Smooth muscle cell (in vitro differentiated cells): ENCODE measurements around the gene TMUB1. TPM values are rescaled to one million over a fixed set of nuclear protein-coding genes. Genes with fewer than 3 reads are reported as not detected.

Experiments
- DNase-seq: peaks from one replicate; lab custom pipeline; 2025; ENCODE audit not compliant: unreplicated experiment; lab: John Stamatoyannopoulos, UW
- H2AFZ ChIP-seq: fragments of 200-600 bp; sonication (generic); 2 replicates; pipeline ENCODE4 v1.6.0; 2016; ENCODE audit warnings: antibody characterized with exemption, low read depth, mild to moderate bottlenecking
- H3F3A ChIP-seq: fragments of 200-600 bp; sonication (generic); 2 replicates; pipeline ENCODE4 v1.6.0; 2017; ENCODE audit warnings: antibody characterized with exemption, low read depth
- H3K27ac ChIP-seq: fragments of 200-600 bp; sonication (generic); 2 replicates; pipeline ENCODE4 v1.5.1; 2016; ENCODE audit warnings: low read depth, mild to moderate bottlenecking
- H3K27me3 ChIP-seq: fragments of 200-600 bp; sonication (generic); 2 replicates; pipeline ENCODE4 v1.6.1; 2016; ENCODE audit warnings: low read depth, mild to moderate bottlenecking
- H3K36me3 ChIP-seq: fragments of 200-600 bp; sonication (generic); 2 replicates; pipeline ENCODE4 v1.5.1; 2016; ENCODE audit warnings: low read depth
- H3K4me1 ChIP-seq: fragments of 200-600 bp; sonication (generic); 2 replicates; pipeline ENCODE4 v1.5.1; 2016; ENCODE audit warnings: low read depth
- H3K4me2 ChIP-seq: fragments of 200-600 bp; sonication (generic); 2 replicates; pipeline ENCODE4 v1.6.0; 2016; ENCODE audit warnings: mild to moderate bottlenecking
- H3K4me3 ChIP-seq: fragments of 200-600 bp; sonication (generic); 2 replicates; pipeline ENCODE4 v1.5.1; 2016; ENCODE audit warnings: mild to moderate bottlenecking
- H3K79me2 ChIP-seq: fragments of 200-600 bp; sonication (generic); 2 replicates; pipeline ENCODE4 v1.6.0; 2016; ENCODE audit warnings: low read depth, mild to moderate bottlenecking
- H3K9ac ChIP-seq: fragments of 200-600 bp; sonication (generic); 2 replicates; pipeline ENCODE4 v1.6.0; 2016; ENCODE audit warnings: low read depth
- H3K9me3 ChIP-seq: fragments of 200-600 bp; sonication (generic); replicated peaks from 2 replicates; pipeline ENCODE4 v1.5.1; 2016; ENCODE audit warnings: low read depth
- H4K20me1 ChIP-seq: fragments of 200-600 bp; sonication (generic); 2 replicates; pipeline ENCODE4 v1.6.0; 2016; ENCODE audit warnings: low read depth
- CTCF ChIP-seq: fragments of 200-600 bp; sonication (generic); IDR thresholded peaks from 2 replicates; pipeline ENCODE4 v1.5.1; 2017; ENCODE audit warnings: borderline replicate concordance, mild to moderate bottlenecking, antibody characterized with exemption; ENCODE audit not compliant: insufficient read depth, poor library complexity, severe bottlenecking
- WGBS: methylation state at CpG from one replicate; pipeline ENCODE4 v1.1.7; 2016; ENCODE audit warnings: low lambda C conversion rate; 5-methylcytosine and 5-hydroxymethylcytosine counted together
- polyA plus RNA-seq: library from polyadenylated mRNA; unstranded; fragments of >200 nt; fragmentation: Nextera tagmentation; extraction: Ambion mirVana; gene quantifications from 2 replicates; pipeline ENCODE4 v1.2.1, GENCODE V29; 2016
- total RNA-seq: library from RNA; depleted of rRNA; stranded (reverse); fragments of >200 nt; gene quantifications from 2 replicates; pipeline ENCODE4 v1.2.3, GENCODE V29; 2014

The TMUB1 gene
- total and polyA plus RNA-seq, 2 experiments from 2014 or later: 35.9 to 69.8 TPM

GRCh38 chr7:151070574-151070960 lies 12.7 kb downstream of the TMUB1 start:
- Histone ChIP-seq H3K79me2 (no peaks in the 10 kb centered on the region), H3K4me2 (no peak overlapping the region), H2AFZ (no peak overlapping the region), H3K9me3 (no peaks in the 10 kb centered on the region), H3K4me3 (no peak overlapping the region), H3K27ac (no peak overlapping the region), H3K4me1 (no peaks in the 10 kb centered on the region), H3K27me3 (no peaks in the 10 kb centered on the region), H3K9ac (no peak overlapping the region), H3F3A (no peaks in the 10 kb centered on the region), H3K36me3 (no peaks in the 10 kb centered on the region), H4K20me1 (peaks cover 42% of the 10 kb centered on the region)
- no peak for DNase-seq
- 97% methylated on average over 15 of the region's 15 CpGs for WGBS
- TF ChIP-seq CTCF: no peak

GRCh38 chr7:151069841-151070573 lies 13.3 kb downstream of the TMUB1 start:
- Histone ChIP-seq H3F3A (no peaks in the 10 kb centered on the region), H3K4me2 (no peak overlapping the region), H3K9me3 (no peaks in the 10 kb centered on the region), H3K27ac (no peak overlapping the region), H2AFZ (no peak overlapping the region), H3K4me3 (no peak overlapping the region), H3K4me1 (no peaks in the 10 kb centered on the region), H3K27me3 (no peaks in the 10 kb centered on the region), H4K20me1 (peaks cover 46% of the 10 kb centered on the region), H3K36me3 (no peaks in the 10 kb centered on the region), H3K79me2 (no peaks in the 10 kb centered on the region), H3K9ac (no peak overlapping the region)
- DNase-seq: no peak
- WGBS: 96% methylated on average over 17 of the region's 17 CpGs
- TF ChIP-seq CTCF: no peak

DNA sequence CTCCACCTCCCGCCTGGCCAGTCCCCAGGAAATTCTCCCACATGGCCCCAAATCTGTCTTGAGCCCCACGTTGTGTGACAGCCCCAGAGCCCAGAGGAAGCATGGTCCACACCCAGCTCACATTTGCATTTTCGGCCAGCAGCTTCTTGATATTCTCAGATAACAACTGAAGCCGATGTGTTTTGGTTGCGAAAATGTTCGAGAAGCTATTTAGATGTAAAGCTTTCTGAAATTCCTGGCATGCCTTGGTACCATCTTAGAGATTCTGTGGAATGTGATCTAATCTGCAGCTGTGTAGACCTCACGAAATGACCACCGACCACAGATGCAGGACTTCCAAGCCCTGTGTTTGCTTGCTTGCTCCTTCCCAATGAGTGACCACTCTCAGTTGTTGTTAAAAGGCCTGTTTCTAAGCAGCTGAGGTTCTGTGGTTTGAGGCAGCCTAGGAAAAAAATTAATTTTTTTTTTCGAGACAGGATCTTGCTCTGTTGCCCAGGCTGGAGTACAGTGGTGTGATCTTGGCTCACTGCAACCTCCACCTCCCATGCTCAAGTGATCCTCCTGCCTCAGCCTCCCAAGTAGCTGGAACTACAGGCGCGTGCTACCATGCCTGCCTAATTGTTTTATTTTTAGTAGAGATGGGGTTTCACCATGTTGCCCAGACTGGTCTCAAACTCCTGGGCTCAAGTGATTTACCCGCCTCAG lies 15.1 kb downstream of the TMUB1 start:
- Histone ChIP-seq H3K36me3 (no peaks in the 10 kb centered on the region), H3K9ac (no peak overlapping the region), H3K79me2 (peaks cover 8% of the 10 kb centered on the region), H3K4me3 (no peak overlapping the region), H4K20me1 (peaks cover 64% of the 10 kb centered on the region), H2AFZ (no peak overlapping the region), H3F3A (no peaks in the 10 kb centered on the region), H3K4me2 (no peak overlapping the region), H3K9me3 (no peaks in the 10 kb centered on the region), H3K27ac (peak overlapping the region; percentile 19), H3K27me3 (no peaks in the 10 kb centered on the region), H3K4me1 (no peaks in the 10 kb centered on the region)
- TF ChIP-seq CTCF: no peak
- WGBS: 53% methylated on average over 11 of the region's 12 CpGs
- DNase-seq: no peak
